Activated CD4-positive, alpha-beta T cell treated with anti-CD3 and anti-CD28 coated beads, Interleukin-2, amount 50 U/mL, for 4 hours (primary cell): ENCODE data around the gene KMT5B.

Experiments used
- DNase-seq, 2 experiments: peaks; one replicate each; pipeline ENCODE4 v3.0.0-alpha.2; 2020

Gene KMT5B

GRCh38 chr11:68142441-68143309, 70.4 kb downstream of the KMT5B start:
- no peak for DNase-seq

- DNase-seq, result peak; percentile 44 to 53
Measured at GRCh38 chr11:68142028-68142412, 71.1 kb downstream of the KMT5B start.

- DNase-seq, result no peak
Measured at GRCh38 chr11:68141246-68142027, 71.7 kb downstream of the KMT5B start.

- DNase-seq, result no peak
Measured at GRCh38 chr11:68140496-68141245, 72.4 kb downstream of the KMT5B start.

- DNase-seq, result no peak
Measured at GRCh38 chr11:68138237-68138636, 74.9 kb downstream of the KMT5B start.

GRCh38 chr11:68137833-68138232, 75.3 kb downstream of the KMT5B start:
- no peak for DNase-seq

GRCh38 chr11:68136866-68137265, 76.2 kb downstream of the KMT5B start:
- DNase-seq, result no peak

- no peak for DNase-seq
Measured at GRCh38 chr11:68135161-68135560, 77.9 kb downstream of the KMT5B start.

- no peak for DNase-seq
Measured at GRCh38 chr11:68133761-68134160, 79.3 kb downstream of the KMT5B start.

GRCh38 chr11:68130121-68130520, 83.0 kb downstream of the KMT5B start:
- DNase-seq, result no peak

GRCh38 chr11:68128682-68129327, 84.3 kb downstream of the KMT5B start:
- no peak for DNase-seq

- no peak for DNase-seq
Measured at GRCh38 chr11:68127714-68128681, 85.1 kb downstream of the KMT5B start.

GRCh38 chr11:68125164-68125563, 87.9 kb downstream of the KMT5B start:
- no peak for DNase-seq

- no peak for DNase-seq
Measured at GRCh38 chr11:68122936-68123539, 90.1 kb downstream of the KMT5B start.

- peak; percentile 77 to 81 for DNase-seq
Measured at GRCh38 chr11:68121067-68121899, 91.8 kb downstream of the KMT5B start, which contains the start of gene CHKA. TSS of gene CHKA (minus strand) at chr11:68121388. CDS start at chr11:68121177, 211 bp downstream.

GRCh38 chr11:68120273-68121066, 92.6 kb downstream of the KMT5B start:
- DNase-seq, result peak; percentile 24 to 28

GRCh38 chr11:68118706-68119448, 94.2 kb downstream of the KMT5B start:
- DNase-seq, result no peak

GRCh38 chr11:68117853-68118470, 95.1 kb downstream of the KMT5B start:
- no peak for DNase-seq
